MCF 10A (cell line): ENCODE measurements around the gene SSRP1. TPM values are rescaled to one million over a fixed set of nuclear protein-coding genes. Genes with fewer than 3 reads are reported as not detected.
A peak's percentile ranks its signal among the peaks of the same experiment; 100 is the strongest.

Experiments
- BruUV-seq: library from RNA; stranded (reverse); fragments of 400-500 nt; replicated peaks from 2 replicates; lab custom pipeline; 2021; lab: Mats Ljungman, UMichigan
- CTCF ChIA-PET: fragments of 300-600 bp; sonication (Branson Sonifier 250); formaldehyde crosslinking; extraction: SDS; loops from one replicate; lab custom pipeline; 2021; ENCODE audit warnings: antibody characterized with exemption, inconsistent platforms; lab: Yijun Ruan, JAX
- POLR2A ChIA-PET: fragments of 300-600, 350-650 bp; sonication (Branson Sonifier 250); formaldehyde crosslinking; extraction: SDS; loops from one replicate; lab custom pipeline; 2020; ENCODE audit warnings: antibody characterized with exemption, inconsistent platforms; lab: Yijun Ruan, JAX
- DNase-seq: peaks from one replicate; pipeline ENCODE4 v3.0.0-alpha.2; 2018; ENCODE audit not compliant: unreplicated experiment
- H3K27ac Mint-ChIP-seq: one replicate; pipeline ENCODE4 v1.8.0; 2022; ENCODE audit warnings: mild to moderate bottlenecking, low read depth, mixed read lengths; ENCODE audit not compliant: unreplicated experiment
- H3K27me3 Mint-ChIP-seq: one replicate; pipeline ENCODE4 v1.8.0; 2022; ENCODE audit warnings: mixed read lengths; ENCODE audit not compliant: insufficient read depth, unreplicated experiment
- H3K36me3 Mint-ChIP-seq: one replicate; pipeline ENCODE4 v1.8.0; 2022; ENCODE audit warnings: mild to moderate bottlenecking, moderate library complexity, mixed read lengths; ENCODE audit not compliant: insufficient read depth, unreplicated experiment
- H3K4me1 Mint-ChIP-seq: one replicate; pipeline ENCODE4 v1.8.0; 2022; ENCODE audit warnings: mixed read lengths; ENCODE audit not compliant: insufficient read depth, unreplicated experiment
- H3K4me3 Mint-ChIP-seq: one replicate; pipeline ENCODE4 v1.8.0; 2022; ENCODE audit warnings: mild to moderate bottlenecking, moderate library complexity, mixed read lengths; ENCODE audit not compliant: unreplicated experiment
- H3K9me3 Mint-ChIP-seq: one replicate; pipeline ENCODE4 v1.8.0; 2022; ENCODE audit warnings: mixed read lengths; ENCODE audit not compliant: unreplicated experiment
- intact Hi-C: fragments of 100-400 bp; cut with micrococcal nuclease; formaldehyde crosslinking; loops from 2 replicates; pipeline ENCODE4 v1.14.1; 2022
- total RNA-seq: library from RNA; stranded (reverse); gene quantifications from 2 replicates; pipeline ENCODE4 v1.2.3, GENCODE V29; 2022
- TF ChIP-seq, protein P1 (sequence below): fragments of 200-600 bp; IDR thresholded peaks from one replicate; pipeline ENCODE4 v1.8.0; 2022; ENCODE audit warnings: antibody characterized with exemption, mild to moderate bottlenecking; ENCODE audit not compliant: unreplicated experiment

Gene SSRP1
- total RNA-seq, 1 experiment from 2014 or later = 229 TPM

DNA sequence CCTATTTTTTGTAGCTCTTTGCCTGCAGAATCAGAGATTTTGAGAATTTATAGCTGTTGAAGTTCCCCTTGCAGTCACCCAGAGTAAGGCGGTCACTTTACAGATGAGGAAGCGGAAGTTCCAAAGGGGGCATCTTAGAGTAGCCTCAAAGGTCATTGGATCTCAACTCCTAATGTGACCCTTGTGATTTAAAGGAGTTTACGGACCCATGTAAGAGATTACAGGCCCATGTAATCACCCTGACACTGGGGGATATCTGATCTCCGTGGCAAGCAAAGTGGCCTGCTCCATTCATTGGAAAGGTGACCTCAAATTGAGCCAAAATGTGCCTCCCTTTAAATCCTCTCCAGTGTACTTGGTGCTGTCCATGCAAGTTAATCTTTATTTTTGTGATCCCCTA, 18.2 kb upstream of the SSRP1 start:
- Mint-ChIP-seq H3K27me3 (no peaks in the 10 kb centered on the region), H3K4me1 (no peaks in the 10 kb centered on the region), H3K36me3 (no peaks in the 10 kb centered on the region), H3K9me3 (no peaks in the 10 kb centered on the region), H3K4me3 (no peak overlapping the region), H3K27ac (no peak overlapping the region)
- no peak for DNase-seq
- no TSS peak for BruUV-seq
- TF ChIP-seq, protein P1, sequence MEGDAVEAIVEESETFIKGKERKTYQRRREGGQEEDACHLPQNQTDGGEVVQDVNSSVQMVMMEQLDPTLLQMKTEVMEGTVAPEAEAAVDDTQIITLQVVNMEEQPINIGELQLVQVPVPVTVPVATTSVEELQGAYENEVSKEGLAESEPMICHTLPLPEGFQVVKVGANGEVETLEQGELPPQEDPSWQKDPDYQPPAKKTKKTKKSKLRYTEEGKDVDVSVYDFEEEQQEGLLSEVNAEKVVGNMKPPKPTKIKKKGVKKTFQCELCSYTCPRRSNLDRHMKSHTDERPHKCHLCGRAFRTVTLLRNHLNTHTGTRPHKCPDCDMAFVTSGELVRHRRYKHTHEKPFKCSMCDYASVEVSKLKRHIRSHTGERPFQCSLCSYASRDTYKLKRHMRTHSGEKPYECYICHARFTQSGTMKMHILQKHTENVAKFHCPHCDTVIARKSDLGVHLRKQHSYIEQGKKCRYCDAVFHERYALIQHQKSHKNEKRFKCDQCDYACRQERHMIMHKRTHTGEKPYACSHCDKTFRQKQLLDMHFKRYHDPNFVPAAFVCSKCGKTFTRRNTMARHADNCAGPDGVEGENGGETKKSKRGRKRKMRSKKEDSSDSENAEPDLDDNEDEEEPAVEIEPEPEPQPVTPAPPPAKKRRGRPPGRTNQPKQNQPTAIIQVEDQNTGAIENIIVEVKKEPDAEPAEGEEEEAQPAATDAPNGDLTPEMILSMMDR = no peak
- ChIA-PET POLR2A (no interaction called here), CTCF (interaction anchor here (0.6 to 2.6 kb wide), 4 partner anchors 10 to 1040 kb away, joined by 3 to 29 read pairs (median 4); no protein-coding TSS in a partner anchor)
- intact Hi-C loops = no loop called here

DNA sequence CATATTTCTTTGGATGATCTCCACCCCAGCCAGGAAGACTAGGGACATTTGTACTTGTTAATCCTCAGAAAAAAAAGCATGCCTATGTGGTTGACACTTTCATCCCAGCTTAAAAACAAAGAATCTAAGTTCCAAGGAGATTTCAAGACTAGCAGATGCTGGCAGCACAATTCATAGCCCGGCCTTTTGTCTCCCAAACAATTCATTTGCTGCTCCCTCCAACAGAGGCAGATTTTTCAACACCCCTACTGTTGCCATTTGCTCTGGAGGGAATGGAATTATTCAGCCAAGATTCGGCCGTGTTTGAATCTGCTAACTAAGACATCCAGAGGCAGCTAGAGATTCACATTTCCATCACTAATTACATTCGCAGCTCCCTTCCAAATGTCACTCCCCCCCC, 17.8 kb upstream of the SSRP1 start:
- CTCF ChIA-PET = interaction anchor here (0.6 to 2.6 kb wide), 9 partner anchors 10 to 1040 kb away, joined by 3 to 29 read pairs (median 4); no protein-coding TSS in a partner anchor
- Mint-ChIP-seq H3K36me3 (no peaks in the 10 kb centered on the region), H3K9me3 (no peaks in the 10 kb centered on the region), H3K27me3 (no peaks in the 10 kb centered on the region), H3K4me3 (no peak overlapping the region), H3K4me1 (no peaks in the 10 kb centered on the region), H3K27ac (no peak overlapping the region)
- no TSS peak for BruUV-seq
- TF ChIP-seq, protein P1 = no peak
- intact Hi-C loops = no loop called here
- no peak for DNase-seq
- POLR2A ChIA-PET = no interaction called here

DNA sequence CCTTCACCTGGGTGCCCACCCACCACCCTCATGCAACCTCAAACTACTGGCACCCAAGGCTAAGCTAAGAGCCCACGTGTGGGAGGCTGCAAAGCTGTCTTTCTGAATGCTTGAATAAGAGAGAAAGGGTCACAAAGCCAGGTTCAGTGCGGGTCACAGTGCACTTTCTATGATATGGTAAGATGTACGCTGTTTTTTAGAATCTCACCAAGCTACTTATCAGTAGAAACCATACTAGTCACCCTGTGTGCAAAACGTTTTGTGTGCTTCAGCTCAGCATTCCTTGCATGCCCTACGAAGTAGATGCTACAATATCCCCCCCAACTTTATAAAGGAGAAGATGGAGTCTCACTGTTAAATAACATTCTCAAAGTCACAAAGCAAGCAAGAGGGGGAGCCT, 17.3 kb upstream of the SSRP1 start:
- Mint-ChIP-seq H3K4me3 (no peak overlapping the region), H3K4me1 (no peaks in the 10 kb centered on the region), H3K27me3 (no peaks in the 10 kb centered on the region), H3K9me3 (no peaks in the 10 kb centered on the region), H3K36me3 (no peaks in the 10 kb centered on the region), H3K27ac (no peak overlapping the region)
- no TSS peak for BruUV-seq
- POLR2A ChIA-PET = no interaction called here
- TF ChIP-seq, protein P1 = no peak
- CTCF ChIA-PET = interaction anchor here (0.6 to 2.6 kb wide), 9 partner anchors 15 to 309 kb away, joined by 3 to 29 read pairs (median 4); no protein-coding TSS in a partner anchor
- intact Hi-C loops = no loop called here
- no peak for DNase-seq

DNA sequence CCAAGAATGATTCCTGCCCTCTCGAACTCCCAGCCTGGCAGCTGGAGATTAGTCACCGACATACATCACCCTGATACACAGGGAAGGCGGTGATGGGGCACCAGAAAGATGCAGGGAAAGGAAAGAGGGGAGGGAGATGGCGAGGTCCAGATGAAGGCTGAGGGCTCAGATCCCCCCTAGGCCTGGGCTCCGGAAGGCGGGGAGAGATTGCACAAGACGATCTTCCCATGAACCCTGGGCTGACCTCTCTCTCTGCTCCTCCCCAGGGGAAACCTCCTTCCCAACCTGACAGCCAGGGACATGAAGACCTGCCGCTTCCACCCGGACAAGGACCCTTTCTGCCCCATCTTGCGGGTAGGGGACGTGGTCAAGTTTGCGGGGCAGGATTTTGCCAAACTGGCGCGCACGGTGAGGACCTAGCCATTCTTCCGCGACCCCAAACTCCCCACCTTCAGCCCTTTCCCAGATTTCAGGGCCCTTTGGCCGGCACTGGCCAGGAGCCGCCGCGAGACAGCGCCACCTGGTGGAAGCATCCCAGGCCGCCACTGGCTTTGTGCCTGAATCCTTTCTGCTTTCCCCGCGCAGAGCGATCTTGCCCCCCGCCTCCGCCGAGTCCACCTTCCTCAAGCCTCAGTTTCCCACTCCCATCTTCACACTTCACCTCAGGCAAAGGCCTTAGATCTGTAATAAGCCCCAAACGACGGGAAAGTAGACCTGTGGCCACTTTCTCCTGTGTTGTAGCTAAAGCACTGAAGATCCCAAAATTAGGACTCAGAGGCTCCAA, 14.0 kb upstream of the SSRP1 start:
- DNase-seq = peak; percentile 52
- H3K4me1 Mint-ChIP-seq = no peaks in the 10 kb centered on the region
- intact Hi-C loops = loop anchor here (5.0 kb wide), 4 partner anchors 218 to 1163 kb away; partner anchors contain the start of gene UBE2L6
- H3K27me3 Mint-ChIP-seq = no peaks in the 10 kb centered on the region
- no peaks in the 10 kb centered on the region for H3K36me3 Mint-ChIP-seq
- no peaks in the 10 kb centered on the region for H3K9me3 Mint-ChIP-seq
- TF ChIP-seq, protein P1 = peak; percentile 76
- H3K27ac Mint-ChIP-seq = no peak overlapping the region
- CTCF ChIA-PET = interaction anchor here (0.5 to 7.0 kb wide), 36 partner anchors 10 to 1273 kb away, joined by 3 to 84 read pairs (median 4); partner anchors contain the start of genes P2RX3, TIMM10 and YPEL4
- POLR2A ChIA-PET = interaction anchor here (0.8 kb wide), 1 partner anchor 25 kb away, joined by 4 read pairs; the partner anchor contains the start of gene TNKS1BP1
- H3K4me3 Mint-ChIP-seq = no peak overlapping the region
- BruUV-seq = no TSS peak
